ENCODE results near the gene TMEM221.

TMEM221 gene

DNA sequence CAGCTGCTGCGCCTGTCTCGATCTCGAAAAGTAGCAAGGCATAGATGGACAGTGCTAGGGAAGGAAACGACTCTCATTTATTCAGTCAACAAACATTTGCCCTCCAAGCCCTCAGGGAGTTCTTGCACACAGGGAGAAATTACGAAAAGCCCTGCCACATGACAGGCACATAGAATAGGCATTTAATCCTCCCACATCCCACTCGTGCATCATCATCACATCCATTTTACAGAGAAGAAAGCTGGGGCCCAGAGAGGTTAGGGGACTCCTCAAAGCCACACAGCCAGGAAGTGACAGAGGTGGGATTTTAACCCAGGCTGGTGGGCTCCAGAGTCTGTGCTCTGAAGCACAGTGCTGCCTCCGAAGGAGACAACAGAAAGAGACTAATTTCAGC lies 11.6 kb downstream of the TMEM221 start:
- no peak for DNase-seq

- no peak for DNase-seq
These were observed 12.2 kb downstream of the TMEM221 start for GRCh38 chr19:17436094-17436873.

- no peak for DNase-seq
These were observed 13.2 kb downstream of the TMEM221 start for GRCh38 chr19:17435218-17435617.

DNA sequence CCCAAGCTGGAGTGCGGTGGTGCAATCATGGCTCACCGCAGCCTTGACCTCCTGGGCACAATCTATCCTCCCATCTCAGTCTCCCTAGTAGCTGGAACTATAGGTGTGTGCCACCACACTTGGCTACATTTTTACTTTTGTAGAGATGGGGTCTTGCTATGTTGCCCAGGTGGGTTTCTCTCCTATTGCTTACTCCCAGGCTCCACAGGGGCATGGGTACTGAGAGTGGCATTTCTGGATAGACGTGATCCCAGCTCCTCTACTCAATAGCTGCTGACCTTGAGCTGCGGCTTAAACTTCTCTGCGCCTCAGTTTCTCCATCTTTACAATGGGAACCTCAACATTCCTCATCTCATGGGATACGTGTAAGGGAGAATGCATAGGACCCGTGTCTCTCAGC lies 17.1 kb downstream of the TMEM221 start:
- DNase-seq: no peak

DNA sequence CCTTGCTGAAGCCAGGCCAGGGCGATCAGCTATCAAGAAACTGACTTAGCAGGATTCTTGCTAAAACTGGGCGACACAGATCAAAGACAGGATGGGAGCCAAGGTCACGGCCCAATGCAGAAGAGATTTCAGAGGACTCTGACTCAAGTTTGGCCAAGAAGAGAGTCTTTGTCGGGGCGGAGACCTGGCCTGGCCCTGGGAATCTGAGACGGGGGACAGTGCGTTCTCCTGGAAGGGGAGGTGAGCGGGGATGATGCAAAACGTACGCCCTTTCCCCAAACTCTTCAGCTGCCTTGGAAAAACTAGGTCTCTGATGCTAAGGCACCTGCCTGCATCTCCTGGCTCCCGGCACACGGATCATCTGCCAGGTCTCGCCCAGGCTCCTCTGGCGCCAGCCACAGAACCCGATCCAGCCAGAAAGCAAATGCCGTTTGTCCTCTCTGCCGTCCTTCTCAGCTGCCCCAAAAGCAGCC lies 18.8 kb downstream of the TMEM221 start:
- no peak for DNase-seq

DNA sequence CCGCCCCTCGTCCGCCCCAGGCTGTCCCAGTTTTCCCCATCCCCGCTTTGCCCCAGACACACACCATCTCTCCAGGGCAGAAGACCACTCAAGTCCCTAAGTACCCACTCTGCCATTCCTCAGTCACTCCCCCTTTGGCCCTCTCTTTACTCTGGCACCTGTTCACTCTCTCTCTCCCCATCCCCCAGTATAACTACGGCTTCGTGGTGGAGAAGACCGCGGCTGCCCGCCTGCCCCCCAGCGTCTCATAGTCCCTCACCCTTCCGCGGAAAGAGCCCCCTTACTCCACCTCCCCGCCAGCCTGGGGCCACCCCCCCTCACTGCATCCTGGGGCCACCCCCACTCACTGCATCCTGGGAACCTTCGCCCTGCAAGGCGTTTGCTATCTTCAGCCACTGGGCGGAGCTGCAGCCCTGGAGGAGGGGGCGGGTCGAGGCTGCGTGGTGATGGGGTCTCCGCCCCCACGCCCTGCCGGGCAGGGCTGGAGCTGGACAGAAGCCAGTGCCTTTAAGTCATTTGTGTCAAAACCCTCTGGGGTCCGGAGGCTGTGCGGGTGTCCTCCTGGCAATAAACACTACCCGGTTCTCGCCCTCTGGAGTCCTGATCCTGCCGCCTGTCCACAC lies 23.6 kb downstream of the TMEM221 start:
- peak; percentile 88 for DNase-seq

- DNase-seq: no peak
These were observed 24.8 kb downstream of the TMEM221 start for GRCh38 chr19:17423429-17424208.

DNA sequence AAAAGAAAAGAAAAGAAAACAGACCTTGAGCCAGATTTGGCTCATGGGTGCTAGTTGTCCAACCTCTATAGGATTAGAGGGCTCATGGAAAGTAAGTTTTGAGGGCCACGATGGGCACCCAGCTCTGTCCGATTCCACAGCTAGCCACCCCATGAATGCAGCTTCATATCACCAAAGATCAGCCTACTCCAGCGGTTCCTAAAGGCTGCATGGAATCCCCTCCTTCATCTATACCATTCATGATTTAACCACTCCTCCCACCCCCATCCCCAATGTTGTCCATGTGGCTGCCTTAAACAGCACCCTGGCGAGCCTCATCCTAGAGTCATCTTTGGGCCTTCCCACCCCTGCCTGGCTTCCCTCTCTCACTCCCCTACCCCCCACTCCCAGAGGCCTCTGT lies 26.5 kb downstream of the TMEM221 start:
- DNase-seq: no peak

- peak; percentile 48 for DNase-seq
These were observed 28.0 kb downstream of the TMEM221 start for GRCh38 chr19:17420475-17420924.

DNA sequence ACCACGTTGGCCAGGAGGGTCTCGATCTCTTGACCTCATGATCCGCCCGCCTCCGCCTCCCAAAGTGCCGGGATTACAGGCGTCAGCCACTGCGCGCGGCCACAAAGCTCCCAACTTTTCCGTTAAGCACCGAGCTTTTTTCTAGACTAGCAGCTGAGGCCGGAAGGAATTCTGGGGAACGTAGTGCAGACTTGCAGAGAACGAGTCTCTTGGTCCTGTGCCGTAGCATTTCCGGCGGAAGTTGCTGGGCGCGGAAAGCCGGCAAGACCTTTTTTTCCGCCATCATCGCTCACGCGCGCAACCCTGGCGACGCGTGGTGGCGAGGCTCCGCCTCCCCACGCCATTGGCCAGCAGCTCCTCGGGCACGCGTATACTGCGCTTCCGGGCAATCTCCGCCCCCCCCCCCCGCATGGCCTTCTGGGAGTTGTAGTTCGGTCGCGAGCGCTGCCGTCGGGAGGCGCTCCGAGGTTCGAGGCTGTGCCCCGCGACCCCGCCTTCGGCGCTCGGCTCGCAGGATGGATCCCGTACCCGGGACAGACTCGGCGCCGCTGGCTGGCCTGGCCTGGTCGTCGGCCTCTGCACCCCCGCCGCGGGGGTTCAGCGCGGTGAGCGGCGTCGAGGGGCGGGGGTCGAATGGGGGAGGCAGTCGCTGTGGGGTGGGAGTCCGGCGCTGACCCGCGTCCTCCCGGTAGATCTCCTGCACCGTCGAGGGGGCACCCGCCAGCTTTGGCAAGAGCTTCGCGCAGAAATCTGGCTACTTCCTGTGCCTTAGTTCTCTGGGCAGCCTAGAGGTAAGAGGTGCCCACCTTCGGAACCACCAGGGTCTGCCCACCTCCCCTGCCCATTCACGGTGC lies 28.6 kb downstream of the TMEM221 start, which contains the start of gene MVB12A:
Gene MVB12A, plus strand, starts transcription at position 427 of the 854 bp plus-strand sequence. Its CDS starts 89 bp downstream, at position 516.
- peak; percentile 99 for DNase-seq

GRCh38 chr19:17419154-17419620 lies 29.3 kb downstream of the TMEM221 start:
- DNase-seq: peak; percentile 35

- no peak for DNase-seq
These were observed 29.8 kb downstream of the TMEM221 start for GRCh38 chr19:17418710-17419109.

DNA sequence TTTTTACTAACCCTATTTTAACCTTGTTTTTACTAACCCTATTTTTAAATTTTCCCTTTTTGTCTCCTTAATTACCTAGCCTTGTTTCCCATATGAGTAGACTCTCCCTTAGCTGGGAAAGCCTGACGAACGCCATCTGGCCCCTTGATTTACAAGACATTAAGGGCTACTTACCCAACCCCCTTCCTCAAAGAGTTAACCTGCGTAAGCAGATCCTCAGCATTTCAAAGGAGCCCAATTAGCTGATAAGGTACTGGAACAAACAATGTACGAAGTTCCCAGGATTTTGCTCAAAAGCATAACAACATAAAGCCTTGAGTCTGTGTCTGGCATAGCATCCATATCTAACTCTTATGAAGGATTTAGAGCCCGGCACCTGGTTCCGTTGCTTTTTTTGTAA lies 33.3 kb downstream of the TMEM221 start:
- peak; percentile 31 for DNase-seq

DNA sequence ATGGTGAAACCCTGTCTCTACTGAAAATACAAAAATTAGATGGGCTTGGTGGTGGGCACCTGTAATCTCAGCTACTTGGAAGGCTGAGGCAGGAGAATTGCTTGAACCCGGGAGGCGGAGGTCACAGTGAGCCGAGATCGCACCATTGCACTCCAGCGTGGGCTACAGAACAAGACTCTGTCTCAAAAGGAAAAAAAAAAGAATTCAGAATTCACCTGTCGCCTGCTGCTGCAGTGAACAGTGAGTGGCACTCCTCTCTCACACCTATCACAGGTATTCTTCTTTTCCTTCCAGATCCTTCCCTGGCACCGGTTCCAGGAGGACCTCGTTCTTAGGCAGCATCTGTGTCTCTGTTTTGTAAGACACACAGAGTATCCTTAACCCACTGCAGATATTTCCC lies 34.4 kb downstream of the TMEM221 start:
- no peak for DNase-seq

DNA sequence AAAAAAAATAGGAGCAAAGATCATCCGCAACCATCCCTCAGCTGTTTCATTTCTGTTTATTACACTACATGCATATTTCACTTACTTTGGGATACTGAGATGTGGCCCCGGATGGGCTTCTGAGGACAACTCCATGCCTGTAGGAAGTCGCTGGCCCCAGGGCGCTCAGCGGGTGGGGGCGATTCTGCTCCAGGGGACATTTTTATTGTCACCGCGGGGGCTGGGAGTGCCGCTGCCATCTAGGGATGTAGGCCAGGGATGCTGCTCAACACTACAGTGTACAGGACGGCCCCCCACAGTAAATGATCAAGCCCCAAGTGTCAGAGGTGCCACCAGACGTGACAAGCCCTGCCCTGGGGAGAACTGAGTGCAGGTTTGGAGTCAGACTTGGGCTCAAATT lies 36.7 kb downstream of the TMEM221 start:
- peak; percentile 21 for DNase-seq

DNA sequence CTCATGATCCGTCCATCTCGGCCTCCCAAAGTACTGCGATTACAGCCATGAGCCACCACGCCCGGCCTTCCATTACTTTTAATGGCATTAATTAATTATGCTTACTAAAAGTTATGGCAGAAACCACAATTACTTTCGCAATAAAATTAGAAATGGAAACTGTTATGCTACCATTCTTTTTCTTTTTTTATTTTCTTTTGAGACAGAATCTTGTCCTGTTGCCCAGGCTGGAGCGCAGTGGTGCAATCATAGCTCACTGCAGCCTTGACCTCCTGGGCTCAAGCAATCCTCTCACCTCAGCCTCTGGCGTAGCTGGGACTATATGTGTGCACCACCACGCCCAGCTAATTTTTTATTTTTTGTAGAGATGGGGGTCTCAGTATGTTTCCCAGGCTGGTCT lies 38.5 kb downstream of the TMEM221 start:
- no peak for DNase-seq

DNA sequence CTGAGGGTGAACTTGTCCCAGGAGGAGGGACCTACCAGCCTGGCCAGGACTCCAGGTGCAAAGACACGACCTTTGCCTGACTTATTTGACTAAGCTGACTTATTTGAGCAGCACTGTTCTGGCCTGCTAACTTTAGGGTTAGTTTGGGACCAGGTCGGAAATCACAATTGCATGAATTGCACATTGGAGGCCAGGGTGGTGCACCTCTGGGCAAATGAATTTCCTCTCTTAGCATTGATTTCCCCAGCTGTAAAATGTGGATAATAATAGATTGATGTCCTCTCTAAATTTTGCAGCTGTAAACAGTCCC lies 41.6 kb downstream of the TMEM221 start:
- DNase-seq: no peak

DNA sequence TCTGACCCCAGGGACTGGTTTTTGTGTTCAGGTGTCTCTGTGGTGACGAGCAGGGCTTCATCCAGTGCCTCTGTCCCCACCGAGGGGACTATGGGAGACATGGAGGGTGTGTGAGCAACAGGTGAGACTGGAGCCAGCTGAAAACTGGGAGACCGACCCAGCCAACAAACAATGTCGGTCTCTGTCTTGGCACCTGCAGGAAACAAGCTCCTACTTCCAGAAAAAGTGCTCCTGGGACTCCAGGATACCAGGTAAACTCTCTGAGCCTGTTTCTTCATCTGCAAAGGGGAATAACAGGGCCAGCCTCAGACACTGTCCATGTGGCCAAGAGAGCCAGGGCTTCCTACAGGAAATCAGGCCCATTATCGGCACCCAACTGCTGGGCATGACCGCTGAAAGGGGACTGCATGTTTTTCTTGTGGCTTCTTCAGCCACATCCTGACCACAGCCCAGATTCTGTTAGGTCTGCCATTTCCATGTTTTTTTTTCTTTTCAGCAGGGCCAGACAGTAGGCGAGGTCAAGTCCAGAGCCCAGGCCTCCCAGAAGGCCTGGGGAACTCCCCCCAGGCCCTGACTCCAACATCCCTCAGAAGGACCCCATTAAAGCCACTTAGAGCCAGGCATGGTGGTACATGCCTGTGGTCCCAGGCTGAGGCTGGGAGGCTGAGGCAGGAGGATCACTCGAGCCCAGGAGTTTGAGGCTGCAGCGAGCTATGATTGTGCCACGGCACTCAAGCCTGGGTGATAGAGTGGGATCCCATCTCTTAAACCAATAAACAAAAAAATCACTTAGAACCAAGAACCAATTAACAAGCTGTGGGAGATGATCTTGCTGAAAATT lies 42.2 kb downstream of the TMEM221 start:
- DNase-seq: no peak

GRCh38 chr19:17405250-17406045 lies 43.0 kb downstream of the TMEM221 start, which contains the start of gene BST2:
TSS of gene BST2 (minus strand) at chr19:17405630. CDS start at chr19:17405575, 55 bp downstream.
- DNase-seq: no peak

- no peak for DNase-seq
These were observed 43.7 kb downstream of the TMEM221 start for GRCh38 chr19:17404621-17405249.
